Uterus (tissue), 4 donors: ENCODE data around the gene ANKRD55. TPM values are rescaled to one million over a fixed set of nuclear protein-coding genes. Genes with fewer than 3 reads are reported as not detected.

ENCODE experiments used
- DNase-seq, 2 donors: peaks; one replicate each; pipeline ENCODE4 v3.0.0-alpha.2; 2019 to 2020
- H3K27ac ChIP-seq, 2 donors: fragments of 200-600 bp; sonication (generic); 1 replicate in 1 of 2; 2 replicates in 1 of 2; pipeline ENCODE4 v1.5.1; 2016 to 2018
- H3K27me3 ChIP-seq, 2 donors: fragments of 200-600 bp; sonication (generic); one replicate each; pipeline ENCODE4 v1.5.1; 2018 to 2019; ENCODE audit warnings: control low read depth in 1 of 2
- H3K36me3 ChIP-seq, 2 donors: fragments of 200-600 bp; sonication (generic); one replicate each; pipeline ENCODE4 v1.5.1; 2019; ENCODE audit warnings: control low read depth in 1 of 2
- H3K4me1 ChIP-seq, 2 donors: fragments of 200-600 bp; sonication (generic); one replicate each; pipeline ENCODE4 v1.5.1; 2018 to 2019; ENCODE audit warnings: control low read depth in 1 of 2
- H3K4me3 ChIP-seq, 2 donors: fragments of 200-600 bp; sonication (generic); 1 replicate in 1 of 2; 2 replicates in 1 of 2; pipeline ENCODE4 v1.5.1; 2018 to 2019; ENCODE audit warnings: mild to moderate bottlenecking in 1 of 2
- H3K9me3 ChIP-seq, 2 donors: fragments of 200-600 bp; sonication (generic); one replicate each; pipeline ENCODE4 v1.5.1; 2019; ENCODE audit warnings: control low read depth in 1 of 2
- POLR2A ChIP-seq, 2 donors: fragments of 450-650 bp; IDR thresholded peaks; one replicate each; pipeline ENCODE4 v1.6.1; 2016; ENCODE audit warnings: antibody characterized with exemption in 2 of 2, mild to moderate bottlenecking in 1 of 2, moderate library complexity in 1 of 2
- intact Hi-C: fragments of 100-400 bp; cut with DNase I; formaldehyde crosslinking; loops from one replicate; pipeline ENCODE4 v1.15.1; 2023; ENCODE audit warnings: low total_unique reads
- total RNA-seq, 4 donors: library from RNA; depleted of rRNA in 3 of 4; stranded (reverse); fragments of >200 nt in 3 of 4; gene quantifications; one replicate each; pipeline versions ENCODE4 v1.1.0 to v1.2.4, GENCODE V29; 2014 to 2023
- TF ChIP-seq, protein P1 (sequence below), 4 experiments: fragments of 200-600 bp in 2 of 4; fragments of 450-650 bp in 2 of 4; sonication (generic) in 2 of 4; IDR thresholded peaks; one replicate each; pipeline ENCODE4 v1.5.1; 2016 to 2019; ENCODE audit warnings: antibody characterized with exemption in 4 of 4, mild to moderate bottlenecking in 2 of 4, moderate library complexity in 1 of 4
- donor health status: DM: yes; HTN: yes; CAD: no.

ANKRD55 gene
- total RNA-seq, 4 donors from 2014 or later, result 0.55 TPM; not detected in 3

DNA sequence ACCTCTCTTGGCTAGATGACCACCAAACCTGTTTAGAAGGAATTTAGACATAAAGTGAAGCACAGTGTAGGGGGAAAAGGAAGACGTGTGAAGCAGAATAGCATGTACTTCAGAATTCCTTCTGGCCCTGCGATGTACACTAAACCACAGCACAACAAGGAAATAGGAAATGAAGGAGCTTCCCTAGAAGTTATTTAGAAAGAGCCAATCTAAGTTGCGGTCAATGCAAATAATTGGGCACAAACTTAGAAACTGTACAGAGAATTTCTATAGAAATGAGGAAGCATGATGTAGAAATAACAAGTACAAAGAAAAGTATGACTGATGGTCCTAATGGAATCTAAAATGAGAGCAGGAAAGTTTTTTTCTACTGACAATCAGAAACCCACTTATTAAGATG lies 41.5 kb downstream of the ANKRD55 start:
- H3K36me3 ChIP-seq, result no peaks in the 10 kb centered on the region
- no peaks in the 10 kb centered on the region for H3K9me3 ChIP-seq
- TF ChIP-seq POLR2A (IDR thresholded peaks at IDR 0.05), result no peak
- TF ChIP-seq, protein P1, sequence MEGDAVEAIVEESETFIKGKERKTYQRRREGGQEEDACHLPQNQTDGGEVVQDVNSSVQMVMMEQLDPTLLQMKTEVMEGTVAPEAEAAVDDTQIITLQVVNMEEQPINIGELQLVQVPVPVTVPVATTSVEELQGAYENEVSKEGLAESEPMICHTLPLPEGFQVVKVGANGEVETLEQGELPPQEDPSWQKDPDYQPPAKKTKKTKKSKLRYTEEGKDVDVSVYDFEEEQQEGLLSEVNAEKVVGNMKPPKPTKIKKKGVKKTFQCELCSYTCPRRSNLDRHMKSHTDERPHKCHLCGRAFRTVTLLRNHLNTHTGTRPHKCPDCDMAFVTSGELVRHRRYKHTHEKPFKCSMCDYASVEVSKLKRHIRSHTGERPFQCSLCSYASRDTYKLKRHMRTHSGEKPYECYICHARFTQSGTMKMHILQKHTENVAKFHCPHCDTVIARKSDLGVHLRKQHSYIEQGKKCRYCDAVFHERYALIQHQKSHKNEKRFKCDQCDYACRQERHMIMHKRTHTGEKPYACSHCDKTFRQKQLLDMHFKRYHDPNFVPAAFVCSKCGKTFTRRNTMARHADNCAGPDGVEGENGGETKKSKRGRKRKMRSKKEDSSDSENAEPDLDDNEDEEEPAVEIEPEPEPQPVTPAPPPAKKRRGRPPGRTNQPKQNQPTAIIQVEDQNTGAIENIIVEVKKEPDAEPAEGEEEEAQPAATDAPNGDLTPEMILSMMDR (IDR thresholded peaks at IDR 0.05), result no peak
- H3K27ac ChIP-seq, result no peak overlapping the region
- H3K4me1 ChIP-seq, result no peaks in the 10 kb centered on the region
- H3K27me3 ChIP-seq, result no peaks in the 10 kb centered on the region
- no peak for DNase-seq
- intact Hi-C loops, result no loop called here
- no peak overlapping the region for H3K4me3 ChIP-seq

DNA sequence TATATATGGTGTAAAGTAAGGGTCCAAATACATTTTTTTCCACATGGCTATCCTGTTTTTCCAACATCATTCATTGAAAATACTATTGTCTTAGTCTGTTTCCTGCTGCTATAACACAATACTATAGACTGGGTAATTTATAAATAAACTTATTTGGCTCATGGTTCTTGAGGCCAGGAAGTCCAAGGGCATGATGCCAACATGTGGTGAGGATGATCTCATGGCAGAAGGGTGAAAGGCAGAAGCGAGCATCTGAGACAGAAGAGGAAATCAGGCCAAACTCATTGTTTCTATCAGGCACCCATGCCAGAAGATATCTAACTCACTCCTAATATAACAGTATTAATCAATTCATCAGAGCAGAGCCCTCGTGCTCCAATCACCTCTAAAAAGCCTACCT lies 42.6 kb downstream of the ANKRD55 start:
- H3K4me3 ChIP-seq, result no peak overlapping the region
- intact Hi-C loops, result no loop called here
- peak in 1 of 2 donors; percentile 38 for DNase-seq

DNA sequence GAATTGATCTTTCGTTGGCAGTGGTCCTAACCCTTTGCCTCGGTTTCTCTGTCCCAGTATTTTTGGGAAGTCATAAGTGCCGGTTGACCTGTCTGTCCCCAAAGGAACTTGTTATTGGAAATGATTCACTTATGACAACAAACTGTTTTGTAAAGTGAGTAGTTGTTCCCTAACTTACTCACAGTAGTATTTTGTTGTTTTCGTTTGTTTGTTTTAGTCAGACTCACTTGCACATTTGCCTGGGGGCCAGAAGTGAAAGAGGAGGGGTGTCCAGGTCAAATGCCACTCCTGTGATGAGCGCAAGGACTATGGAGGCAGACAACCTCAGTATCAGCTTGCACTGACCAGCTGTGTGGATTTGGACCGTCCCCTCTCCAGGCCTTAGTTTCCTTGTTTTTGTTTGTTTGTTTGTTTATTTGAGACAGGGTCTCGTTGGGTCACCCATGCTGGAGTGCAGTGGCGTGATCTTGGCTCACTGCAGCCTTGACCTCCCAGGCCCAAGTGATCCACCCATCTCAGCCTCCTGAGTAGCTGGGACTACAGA lies 47.3 kb downstream of the ANKRD55 start:
- Histone ChIP-seq H3K27me3 (no peaks in the 10 kb centered on the region), H3K36me3 (no peaks in the 10 kb centered on the region), H3K9me3 (no peaks in the 10 kb centered on the region), H3K4me1 (no peaks in the 10 kb centered on the region), H3K27ac (no peak overlapping the region), H3K4me3 (no peak overlapping the region)
- intact Hi-C loops, result no loop called here
- DNase-seq, result no peak
- no peak for TF ChIP-seq POLR2A (IDR thresholded peaks at IDR 0.05)
- TF ChIP-seq, protein P1 (IDR thresholded peaks at IDR 0.05), result no peak

More for the DNA sequence above, 42.6 kb downstream of the ANKRD55 start:
- H3K9me3 ChIP-seq, result no peaks in the 10 kb centered on the region
- H3K4me1 ChIP-seq, result no peaks in the 10 kb centered on the region
- H3K36me3 ChIP-seq, result no peaks in the 10 kb centered on the region
- TF ChIP-seq, protein P1 (IDR thresholded peaks at IDR 0.05), result no peak
- TF ChIP-seq POLR2A (IDR thresholded peaks at IDR 0.05), result no peak
- no peak overlapping the region for H3K27ac ChIP-seq
- no peaks in the 10 kb centered on the region for H3K27me3 ChIP-seq

DNA sequence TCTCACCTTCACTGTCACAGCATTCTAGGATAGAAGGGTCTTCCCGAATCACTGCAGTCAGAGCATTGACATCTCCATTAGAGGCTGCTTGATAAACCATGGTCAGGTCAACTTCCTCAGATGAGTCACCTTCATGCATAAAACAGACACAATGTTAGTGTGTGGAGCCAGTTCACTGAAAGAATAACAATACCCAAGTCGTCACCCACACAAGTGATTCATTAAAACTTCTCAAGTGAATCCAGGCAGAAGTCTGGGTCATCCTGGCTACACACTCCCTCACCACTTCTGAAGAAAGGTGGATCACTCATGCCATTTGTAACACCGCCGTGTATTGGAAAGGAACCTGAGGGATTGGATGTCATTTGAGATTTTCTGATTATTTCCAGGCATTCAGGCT lies 49.6 kb downstream of the ANKRD55 start:
- H3K9me3 ChIP-seq, result no peaks in the 10 kb centered on the region
- intact Hi-C loops, result no loop called here
- no peaks in the 10 kb centered on the region for H3K36me3 ChIP-seq
- no peak overlapping the region for H3K4me3 ChIP-seq
- no peaks in the 10 kb centered on the region for H3K4me1 ChIP-seq
- no peaks in the 10 kb centered on the region for H3K27me3 ChIP-seq
- DNase-seq, result no peak
- no peak overlapping the region for H3K27ac ChIP-seq
- TF ChIP-seq, protein P1 (IDR thresholded peaks at IDR 0.05), result no peak
- TF ChIP-seq POLR2A (IDR thresholded peaks at IDR 0.05), result no peak

DNA sequence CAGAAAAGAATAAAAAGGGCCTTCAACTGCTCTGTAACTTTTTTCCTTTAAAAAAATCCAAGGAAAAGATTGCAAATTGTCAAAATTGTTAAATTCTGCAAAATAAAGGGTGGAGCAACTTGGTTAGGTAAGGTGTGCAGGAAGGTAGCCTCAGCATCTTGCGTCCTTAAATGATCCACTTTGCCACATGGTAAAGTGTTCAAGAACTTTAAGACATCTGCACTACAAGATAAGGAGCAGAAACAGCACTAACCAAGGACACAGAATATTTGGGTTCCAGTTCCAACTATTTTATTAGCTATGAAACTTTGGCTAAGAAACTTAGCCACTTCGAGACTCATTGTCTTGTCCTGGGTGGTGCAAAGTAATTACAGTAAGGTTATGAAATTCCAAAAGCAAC lies 53.7 kb downstream of the ANKRD55 start:
- no peaks in the 10 kb centered on the region for H3K27me3 ChIP-seq
- TF ChIP-seq POLR2A (IDR thresholded peaks at IDR 0.05), result no peak
- TF ChIP-seq, protein P1 (IDR thresholded peaks at IDR 0.05), result no peak
- no peak overlapping the region for H3K27ac ChIP-seq
- H3K36me3 ChIP-seq, result no peaks in the 10 kb centered on the region
- no peak overlapping the region for H3K4me3 ChIP-seq
- no peaks in the 10 kb centered on the region for H3K9me3 ChIP-seq
- no peaks in the 10 kb centered on the region for H3K4me1 ChIP-seq
- intact Hi-C loops, result no loop called here
- DNase-seq, result no peak
